Osteocyte (in vitro differentiated cells): ENCODE measurements around the gene ATOH8. TPM values are rescaled to one million over a fixed set of nuclear protein-coding genes. Genes with fewer than 3 reads are reported as not detected.

Source experiments
- DNase-seq: peaks from one replicate; pipeline ENCODE4 v3.0.0; 2021; ENCODE audit warnings: mixed read lengths; ENCODE audit not compliant: unreplicated experiment; ENCODE audit errors: extremely low spot score
- H3K27ac Mint-ChIP-seq: one replicate; pipeline ENCODE4 v1.8.0; 2021; ENCODE audit warnings: mild to moderate bottlenecking, mixed read lengths; ENCODE audit not compliant: unreplicated experiment
- H3K27me3 Mint-ChIP-seq: one replicate; pipeline ENCODE4 v1.8.0; 2021; ENCODE audit warnings: mixed read lengths; ENCODE audit not compliant: unreplicated experiment
- H3K36me3 Mint-ChIP-seq: one replicate; pipeline ENCODE4 v1.8.0; 2021; ENCODE audit warnings: mixed read lengths; ENCODE audit not compliant: unreplicated experiment
- H3K4me1 Mint-ChIP-seq: one replicate; pipeline ENCODE4 v1.8.0; 2021; ENCODE audit warnings: mixed read lengths; ENCODE audit not compliant: unreplicated experiment
- H3K4me3 Mint-ChIP-seq: one replicate; pipeline ENCODE4 v1.8.0; 2021; ENCODE audit warnings: mild to moderate bottlenecking, moderate library complexity, mixed read lengths; ENCODE audit not compliant: unreplicated experiment
- H3K9me3 Mint-ChIP-seq: one replicate; pipeline ENCODE4 v1.8.0; 2021; ENCODE audit warnings: mixed read lengths; ENCODE audit not compliant: unreplicated experiment
- CTCF ChIP-seq: fragments of 200-600 bp; sonication (generic); IDR thresholded peaks from 2 replicates; pipeline ENCODE4 v1.5.0; 2021; ENCODE audit warnings: antibody characterized with exemption, mild to moderate bottlenecking, moderate library complexity
- total RNA-seq: library from RNA; stranded (reverse); gene quantifications from 2 replicates; pipeline ENCODE4 v1.2.1, GENCODE V29; 2021

ATOH8 gene
- total RNA-seq, 1 donor from 2014 or later, result 5.9 TPM

GRCh38 chr2:85794491-85795121 is 40.8 kb downstream of the ATOH8 start:
- H3K27ac Mint-ChIP-seq, result peak overlapping the region; percentile 24
- TF ChIP-seq CTCF, result no peak
- peaks cover 70% of the 10 kb centered on the region for H3K4me1 Mint-ChIP-seq
- peaks cover 12% of the 10 kb centered on the region for H3K27me3 Mint-ChIP-seq
- peaks cover 2% of the 10 kb centered on the region for H3K36me3 Mint-ChIP-seq
- no peaks in the 10 kb centered on the region for H3K9me3 Mint-ChIP-seq
- H3K4me3 Mint-ChIP-seq, result no peak overlapping the region
- DNase-seq, result no peak

- Mint-ChIP-seq H3K27me3 (peaks cover 10% of the 10 kb centered on the region), H3K9me3 (no peaks in the 10 kb centered on the region), H3K4me1 (peaks cover 70% of the 10 kb centered on the region), H3K27ac (peak overlapping the region; percentile 39), H3K4me3 (no peak overlapping the region), H3K36me3 (no peaks in the 10 kb centered on the region)
- TF ChIP-seq CTCF, result no peak
- DNase-seq, result no peak
Measured at GRCh38 chr2:85795331-85796045, 41.7 kb downstream of the ATOH8 start.

GRCh38 chr2:85796046-85796340 is 42.2 kb downstream of the ATOH8 start:
- Mint-ChIP-seq H3K4me3 (no peak overlapping the region), H3K27me3 (peaks cover 10% of the 10 kb centered on the region), H3K9me3 (peaks cover 5% of the 10 kb centered on the region), H3K36me3 (no peaks in the 10 kb centered on the region), H3K27ac (peak overlapping the region; percentile 39), H3K4me1 (peaks cover 66% of the 10 kb centered on the region)
- no peak for DNase-seq
- no peak for TF ChIP-seq CTCF

- Mint-ChIP-seq H3K27ac (peak overlapping the region; percentile 39), H3K36me3 (no peaks in the 10 kb centered on the region), H3K4me3 (no peak overlapping the region), H3K4me1 (peaks cover 60% of the 10 kb centered on the region), H3K9me3 (peaks cover 8% of the 10 kb centered on the region), H3K27me3 (peaks cover 10% of the 10 kb centered on the region)
- TF ChIP-seq CTCF, result no peak
- no peak for DNase-seq
Measured at GRCh38 chr2:85796341-85797262, 42.8 kb downstream of the ATOH8 start.

- Mint-ChIP-seq H3K27ac (no peak overlapping the region), H3K4me1 (peaks cover 54% of the 10 kb centered on the region), H3K27me3 (peaks cover 10% of the 10 kb centered on the region), H3K36me3 (no peaks in the 10 kb centered on the region), H3K4me3 (no peak overlapping the region), H3K9me3 (peaks cover 8% of the 10 kb centered on the region)
- DNase-seq, result no peak
- TF ChIP-seq CTCF, result no peak
Measured at GRCh38 chr2:85797263-85797660, 43.5 kb downstream of the ATOH8 start.
